ENCODE results near the gene SKP1.

Gene SKP1

DNA sequence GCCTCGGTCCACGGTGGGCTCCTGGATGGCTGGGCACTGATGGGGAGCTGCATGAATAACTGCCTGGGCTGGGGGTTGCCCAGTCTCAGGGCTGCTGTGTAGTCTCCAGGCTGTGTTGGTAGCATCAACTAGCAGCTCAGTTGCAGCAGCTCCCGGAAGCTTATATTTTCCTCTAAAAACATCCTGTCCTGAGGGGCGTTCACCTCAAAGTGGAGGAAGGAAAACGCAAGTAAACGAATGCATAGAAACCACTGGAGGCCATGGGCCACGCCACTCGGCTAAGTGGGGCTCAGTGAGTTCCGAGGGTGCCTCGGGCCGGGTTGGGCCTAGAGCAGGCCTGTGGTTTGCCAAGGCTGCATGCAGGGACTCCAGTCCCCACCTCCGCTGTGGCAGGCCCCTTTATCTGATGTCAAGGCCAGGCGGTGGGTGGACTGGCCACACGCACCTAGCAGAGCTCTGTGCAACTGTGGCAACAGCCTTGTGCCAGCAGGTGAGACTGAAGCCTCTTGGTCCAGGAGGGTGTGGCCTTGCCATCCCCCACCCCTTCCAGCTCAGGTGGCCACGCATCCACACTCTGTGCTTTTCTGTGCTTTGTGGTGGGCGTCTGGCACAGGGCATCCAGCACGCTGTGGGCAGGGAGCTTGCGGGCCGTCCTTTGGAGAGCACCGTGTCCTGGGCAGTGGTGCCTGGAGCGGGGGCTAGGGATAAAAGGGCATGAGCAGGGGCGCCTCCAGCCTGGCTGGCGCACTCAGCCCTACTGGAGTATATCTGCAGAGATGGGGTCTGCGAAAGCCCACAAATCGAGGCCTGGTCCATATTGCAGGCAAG lies 47.1 kb downstream of the SKP1 start:
- no peak overlapping the region for H3K27ac ChIP-seq
- no peaks in the 10 kb centered on the region for H3K9me3 ChIP-seq (ENCODE audit: severe bottlenecking)
- no peaks in the 10 kb centered on the region for H3K27me3 ChIP-seq (ENCODE audit: insufficient read depth, low read depth, severe bottlenecking)
- TF ChIP-seq, protein P1, sequence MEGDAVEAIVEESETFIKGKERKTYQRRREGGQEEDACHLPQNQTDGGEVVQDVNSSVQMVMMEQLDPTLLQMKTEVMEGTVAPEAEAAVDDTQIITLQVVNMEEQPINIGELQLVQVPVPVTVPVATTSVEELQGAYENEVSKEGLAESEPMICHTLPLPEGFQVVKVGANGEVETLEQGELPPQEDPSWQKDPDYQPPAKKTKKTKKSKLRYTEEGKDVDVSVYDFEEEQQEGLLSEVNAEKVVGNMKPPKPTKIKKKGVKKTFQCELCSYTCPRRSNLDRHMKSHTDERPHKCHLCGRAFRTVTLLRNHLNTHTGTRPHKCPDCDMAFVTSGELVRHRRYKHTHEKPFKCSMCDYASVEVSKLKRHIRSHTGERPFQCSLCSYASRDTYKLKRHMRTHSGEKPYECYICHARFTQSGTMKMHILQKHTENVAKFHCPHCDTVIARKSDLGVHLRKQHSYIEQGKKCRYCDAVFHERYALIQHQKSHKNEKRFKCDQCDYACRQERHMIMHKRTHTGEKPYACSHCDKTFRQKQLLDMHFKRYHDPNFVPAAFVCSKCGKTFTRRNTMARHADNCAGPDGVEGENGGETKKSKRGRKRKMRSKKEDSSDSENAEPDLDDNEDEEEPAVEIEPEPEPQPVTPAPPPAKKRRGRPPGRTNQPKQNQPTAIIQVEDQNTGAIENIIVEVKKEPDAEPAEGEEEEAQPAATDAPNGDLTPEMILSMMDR (IDR thresholded peaks at IDR 0.05; ENCODE audit: low read depth, low read length), result no peak
- no peak overlapping the region for H3K4me3 ChIP-seq (ENCODE audit: low read depth, low read length)
- peaks cover 10% of the 10 kb centered on the region for H3K36me3 ChIP-seq
- no peak for DNase-seq

- TF ChIP-seq, protein P1 (IDR thresholded peaks at IDR 0.05; ENCODE audit: low read depth, low read length), result no peak
- H3K9me3 ChIP-seq (ENCODE audit: severe bottlenecking), result no peaks in the 10 kb centered on the region
- H3K36me3 ChIP-seq, result peaks cover 7% of the 10 kb centered on the region
- no peaks in the 10 kb centered on the region for H3K27me3 ChIP-seq (ENCODE audit: insufficient read depth, low read depth, severe bottlenecking)
- no peak for DNase-seq
- H3K4me3 ChIP-seq (ENCODE audit: low read depth, low read length), result no peak overlapping the region
- no peak overlapping the region for H3K27ac ChIP-seq
These were observed 48.1 kb downstream of the SKP1 start for GRCh38 chr5:134128648-134128995.

- Histone ChIP-seq H3K4me3 (ENCODE audit: low read depth, low read length) (no peak overlapping the region), H3K27ac (no peak overlapping the region), H3K27me3 (ENCODE audit: insufficient read depth, low read depth, severe bottlenecking) (no peaks in the 10 kb centered on the region), H3K36me3 (peaks cover 7% of the 10 kb centered on the region), H3K9me3 (ENCODE audit: severe bottlenecking) (no peaks in the 10 kb centered on the region)
- TF ChIP-seq, protein P1 (IDR thresholded peaks at IDR 0.05; ENCODE audit: low read depth, low read length), result no peak
- DNase-seq, result no peak
These were observed 48.6 kb downstream of the SKP1 start for GRCh38 chr5:134127988-134128647.

- no peak for DNase-seq
- peaks cover 10% of the 10 kb centered on the region for H3K36me3 ChIP-seq
- H3K4me3 ChIP-seq (ENCODE audit: low read depth, low read length), result no peak overlapping the region
- no peak overlapping the region for H3K27ac ChIP-seq
- H3K9me3 ChIP-seq (ENCODE audit: severe bottlenecking), result no peaks in the 10 kb centered on the region
- TF ChIP-seq, protein P1 (IDR thresholded peaks at IDR 0.05; ENCODE audit: low read depth, low read length), result no peak
- no peaks in the 10 kb centered on the region for H3K27me3 ChIP-seq (ENCODE audit: insufficient read depth, low read depth, severe bottlenecking)
These were observed 49.3 kb downstream of the SKP1 start for GRCh38 chr5:134127376-134127861.

- H3K4me3 ChIP-seq (ENCODE audit: low read depth, low read length), result no peak overlapping the region
- H3K9me3 ChIP-seq (ENCODE audit: severe bottlenecking), result no peaks in the 10 kb centered on the region
- DNase-seq, result no peak
- TF ChIP-seq, protein P1 (IDR thresholded peaks at IDR 0.05; ENCODE audit: low read depth, low read length), result no peak
- no peaks in the 10 kb centered on the region for H3K27me3 ChIP-seq (ENCODE audit: insufficient read depth, low read depth, severe bottlenecking)
- no peak overlapping the region for H3K27ac ChIP-seq
- H3K36me3 ChIP-seq, result peaks cover 14% of the 10 kb centered on the region
These were observed 51.4 kb downstream of the SKP1 start for GRCh38 chr5:134125039-134126015.
